HG02943 (cell line): ENCODE measurements around the gene HCN2.
A peak's percentile ranks its signal among the peaks of the same experiment; 100 is the strongest.

ENCODE experiments used
- ATAC-seq: cut with Tn5 transposase; IDR thresholded peaks from one replicate; pipeline ENCODE4 v1.9.1; 2021; ENCODE audit warnings: mild to moderate bottlenecking, low read depth, moderate library complexity; ENCODE audit not compliant: unreplicated experiment

The HCN2 gene

GRCh38 chr19:570937-571565 is 18.6 kb upstream of the HCN2 start:
- no peak for ATAC-seq

GRCh38 chr19:571566-571974 is 18.1 kb upstream of the HCN2 start:
- ATAC-seq, result no peak

GRCh38 chr19:572140-572742 is 17.4 kb upstream of the HCN2 start, which contains the start of gene BSG:
TSS of gene BSG (plus strand) at chr19:572596. CDS start at chr19:572635, 39 bp downstream.
- peak; percentile 73 for ATAC-seq

GRCh38 chr19:572743-573518 is 16.8 kb upstream of the HCN2 start:
- ATAC-seq, result peak; percentile 14

GRCh38 chr19:573519-573825 is 16.2 kb upstream of the HCN2 start:
- no peak for ATAC-seq

- no peak for ATAC-seq
Observed at GRCh38 chr19:574658-575526, 14.8 kb upstream of the HCN2 start.

- no peak for ATAC-seq
Observed at GRCh38 chr19:575527-576506, 13.9 kb upstream of the HCN2 start.

GRCh38 chr19:576768-577438 is 12.8 kb upstream of the HCN2 start:
- ATAC-seq, result no peak

GRCh38 chr19:577439-578392 is 12.0 kb upstream of the HCN2 start:
- ATAC-seq, result no peak

GRCh38 chr19:579111-579841 is 10.4 kb upstream of the HCN2 start:
- no peak for ATAC-seq

- ATAC-seq, result no peak
Observed at GRCh38 chr19:579842-580155, 9.9 kb upstream of the HCN2 start.

GRCh38 chr19:580274-580835 is 9.3 kb upstream of the HCN2 start:
- ATAC-seq, result no peak

- ATAC-seq, result no peak
Observed at GRCh38 chr19:581399-582111, 8.1 kb upstream of the HCN2 start.

GRCh38 chr19:582497-583197 is 7.0 kb upstream of the HCN2 start:
- no peak for ATAC-seq

- ATAC-seq, result no peak
Observed at GRCh38 chr19:583198-583967, 6.3 kb upstream of the HCN2 start.

GRCh38 chr19:583968-584239 is 5.8 kb upstream of the HCN2 start:
- no peak for ATAC-seq
